ENCODE data around the gene MTCL1. TPM values are rescaled to one million over a fixed set of nuclear protein-coding genes. Genes with fewer than 3 reads are reported as not detected.
"Not testable (repeated sequence)": the region's sequence is repeated elsewhere in the genome, so short reads cannot be mapped to it uniquely, and the experiment has no call there.

MTCL1 gene
- total RNA-seq, 2 experiments from 2014 or later, result 0.40 to 0.56 TPM

GRCh38 chr18:8754995-8755960 is 49.9 kb downstream of the MTCL1 start:
- no peak overlapping the region for H3K27ac Mint-ChIP-seq
- H3K36me3 Mint-ChIP-seq, result no peaks in the 10 kb centered on the region
- peaks cover 16% of the 10 kb centered on the region for H3K4me1 Mint-ChIP-seq (ENCODE audit: low read depth)
- ChIA-PET POLR2A (no interaction called here), CTCF (no interaction called here)
- peak; percentile 66 for DNase-seq
- intact Hi-C loops (cut with micrococcal nuclease), result no loop called here
- no peaks in the 10 kb centered on the region for H3K9me3 Mint-ChIP-seq
- H3K4me3 Mint-ChIP-seq, result no peak overlapping the region
- H3K27me3 Mint-ChIP-seq, result no peaks in the 10 kb centered on the region

GRCh38 chr18:8756571-8756970 is 51.2 kb downstream of the MTCL1 start:
- CTCF ChIA-PET, result no interaction called here
- H3K36me3 Mint-ChIP-seq, result peaks cover 2% of the 10 kb centered on the region
- no peak overlapping the region for H3K4me3 Mint-ChIP-seq
- H3K27ac Mint-ChIP-seq, result no peak overlapping the region
- peaks cover 7% of the 10 kb centered on the region for H3K9me3 Mint-ChIP-seq
- peaks cover 16% of the 10 kb centered on the region for H3K4me1 Mint-ChIP-seq (ENCODE audit: low read depth)
- H3K27me3 Mint-ChIP-seq, result peaks cover 2% of the 10 kb centered on the region
- POLR2A ChIA-PET, result no interaction called here
- intact Hi-C loops (cut with micrococcal nuclease), result no loop called here
- no peak for DNase-seq

GRCh38 chr18:8757396-8757997 is 52.1 kb downstream of the MTCL1 start:
- CTCF ChIA-PET, result no interaction called here
- peaks cover 11% of the 10 kb centered on the region for H3K9me3 Mint-ChIP-seq

GRCh38 chr18:8758466-8758865 is 53.1 kb downstream of the MTCL1 start:
- ChIA-PET POLR2A (no interaction called here), CTCF (no interaction called here)
- Mint-ChIP-seq H3K27me3 (peaks cover 5% of the 10 kb centered on the region), H3K9me3 (peaks cover 11% of the 10 kb centered on the region), H3K36me3 (peaks cover 2% of the 10 kb centered on the region), H3K4me1 (ENCODE audit: low read depth) (peaks cover 16% of the 10 kb centered on the region), H3K27ac (no peak overlapping the region), H3K4me3 (no peak overlapping the region)
- intact Hi-C loops (cut with micrococcal nuclease), result no loop called here
- DNase-seq, result no peak

More at GRCh38 chr18:8757396-8757997, 52.1 kb downstream of the MTCL1 start:
- H3K27me3 Mint-ChIP-seq, result peaks cover 5% of the 10 kb centered on the region
- H3K4me1 Mint-ChIP-seq (ENCODE audit: low read depth), result peaks cover 16% of the 10 kb centered on the region
- intact Hi-C loops (cut with micrococcal nuclease), result no loop called here
- no peak overlapping the region for H3K27ac Mint-ChIP-seq
- peaks cover 2% of the 10 kb centered on the region for H3K36me3 Mint-ChIP-seq
- DNase-seq, result no peak
- POLR2A ChIA-PET, result no interaction called here
- no peak overlapping the region for H3K4me3 Mint-ChIP-seq

- Mint-ChIP-seq H3K4me1 (ENCODE audit: low read depth) (peaks cover 1% of the 10 kb centered on the region), H3K9me3 (peaks cover 11% of the 10 kb centered on the region), H3K4me3 (no peak overlapping the region), H3K36me3 (peaks cover 2% of the 10 kb centered on the region), H3K27ac (no peak overlapping the region), H3K27me3 (peaks cover 5% of the 10 kb centered on the region)
- CTCF ChIA-PET, result no interaction called here
- intact Hi-C loops (cut with micrococcal nuclease), result no loop called here
- no peak for DNase-seq
- POLR2A ChIA-PET, result no interaction called here
Measured at GRCh38 chr18:8760984-8761383, 55.6 kb downstream of the MTCL1 start.

- H3K4me3 Mint-ChIP-seq; H3K27ac Mint-ChIP-seq; intact Hi-C loops (cut with micrococcal nuclease); H3K36me3 Mint-ChIP-seq; H3K4me1 Mint-ChIP-seq (ENCODE audit: low read depth); H3K27me3 Mint-ChIP-seq; POLR2A ChIA-PET; CTCF ChIA-PET; DNase-seq: not testable (repeated sequence)
- H3K9me3 Mint-ChIP-seq, result peaks cover 11% of the 10 kb centered on the region
Measured at GRCh38 chr18:8761535-8761934, 56.2 kb downstream of the MTCL1 start.

GRCh38 chr18:8762968-8763367 is 57.6 kb downstream of the MTCL1 start:
- Mint-ChIP-seq H3K27me3 (peaks cover 5% of the 10 kb centered on the region), H3K36me3 (peaks cover 2% of the 10 kb centered on the region), H3K9me3 (peaks cover 11% of the 10 kb centered on the region), H3K4me1 (ENCODE audit: low read depth) (no peaks in the 10 kb centered on the region), H3K4me3 (no peak overlapping the region), H3K27ac (no peak overlapping the region)
- ChIA-PET POLR2A (no interaction called here), CTCF (no interaction called here)
- intact Hi-C loops (cut with micrococcal nuclease), result no loop called here
- DNase-seq, result no peak

- H3K27ac Mint-ChIP-seq, result no peak overlapping the region
Measured at GRCh38 chr18:8763611-8764010, 58.3 kb downstream of the MTCL1 start.

GRCh38 chr18:8765783-8766463 is 60.6 kb downstream of the MTCL1 start:
- Mint-ChIP-seq H3K4me3 (no peak overlapping the region), H3K36me3 (peaks cover 2% of the 10 kb centered on the region), H3K27ac (no peak overlapping the region), H3K4me1 (ENCODE audit: low read depth) (no peaks in the 10 kb centered on the region), H3K27me3 (peaks cover 5% of the 10 kb centered on the region), H3K9me3 (peaks cover 11% of the 10 kb centered on the region)
- ChIA-PET CTCF (interaction anchor here (1.1 to 1.5 kb wide), 2 partner anchors 9 to 18 kb away, joined by 4 read pairs; no protein-coding TSS in a partner anchor), POLR2A (no interaction called here)
- intact Hi-C loops (cut with micrococcal nuclease), result no loop called here
- DNase-seq, result no peak

More at GRCh38 chr18:8763611-8764010, 58.3 kb downstream of the MTCL1 start:
- intact Hi-C loops (cut with micrococcal nuclease), result no loop called here
- peaks cover 2% of the 10 kb centered on the region for H3K36me3 Mint-ChIP-seq
- no peaks in the 10 kb centered on the region for H3K4me1 Mint-ChIP-seq (ENCODE audit: low read depth)
- POLR2A ChIA-PET, result no interaction called here
- peaks cover 5% of the 10 kb centered on the region for H3K27me3 Mint-ChIP-seq
- CTCF ChIA-PET, result no interaction called here
- DNase-seq, result no peak
- H3K9me3 Mint-ChIP-seq, result peaks cover 11% of the 10 kb centered on the region
- no peak overlapping the region for H3K4me3 Mint-ChIP-seq

- intact Hi-C loops (cut with micrococcal nuclease), result no loop called here
- Mint-ChIP-seq H3K27ac (no peak overlapping the region), H3K27me3 (peaks cover 3% of the 10 kb centered on the region), H3K9me3 (peaks cover 3% of the 10 kb centered on the region), H3K36me3 (no peaks in the 10 kb centered on the region), H3K4me3 (no peak overlapping the region), H3K4me1 (ENCODE audit: low read depth) (no peaks in the 10 kb centered on the region)
- ChIA-PET POLR2A (no interaction called here), CTCF (interaction anchor here (1.1 to 1.5 kb wide), 2 partner anchors 8 to 17 kb away, joined by 4 read pairs; no protein-coding TSS in a partner anchor)
- DNase-seq, result no peak
Measured at GRCh38 chr18:8766559-8767293, 61.4 kb downstream of the MTCL1 start.

- Mint-ChIP-seq H3K4me1 (ENCODE audit: low read depth) (no peaks in the 10 kb centered on the region), H3K36me3 (no peaks in the 10 kb centered on the region), H3K27ac (no peak overlapping the region), H3K9me3 (no peaks in the 10 kb centered on the region), H3K27me3 (peaks cover 2% of the 10 kb centered on the region), H3K4me3 (no peak overlapping the region)
- DNase-seq, result no peak
- ChIA-PET POLR2A (no interaction called here), CTCF (interaction anchor here (1.1 kb wide), 1 partner anchor 17 kb away, joined by 4 read pairs; no protein-coding TSS in a partner anchor)
- intact Hi-C loops (cut with micrococcal nuclease), result no loop called here
Measured at GRCh38 chr18:8767340-8767739, 62.0 kb downstream of the MTCL1 start.

Measured in activated CD4-positive, alpha-beta memory T cell treated with anti-CD3 and anti-CD28 coated beads for 36 hours (primary cell).